ENCODE measurements around the gene NTSR2.

DNA sequence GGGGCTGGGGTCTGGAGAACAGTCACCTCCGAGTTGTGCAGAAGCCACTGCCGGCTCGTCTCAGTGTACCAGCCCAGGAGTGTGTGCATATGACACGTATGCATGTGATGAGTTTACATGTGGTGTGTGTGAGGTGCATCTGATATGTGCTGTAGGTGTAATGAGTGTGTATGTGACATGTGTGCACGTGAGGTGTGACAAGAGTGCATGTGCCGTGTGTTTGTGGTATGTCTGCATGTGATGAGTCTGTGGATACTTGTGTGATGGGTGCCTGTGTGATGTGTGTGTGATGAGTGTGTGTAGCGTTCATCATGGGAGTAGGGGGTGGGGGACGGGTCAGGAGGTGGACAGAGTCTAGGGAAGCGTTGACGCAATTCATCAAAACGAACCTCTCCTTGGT, 12.8 kb downstream of the NTSR2 start:
- TF ChIP-seq POLR2AphosphoS5 (IDR thresholded peaks at IDR 0.05; ENCODE audit: borderline replicate concordance, low read depth, low read length) (no peak), EZH2 (IDR thresholded peaks at IDR 0.05) (no peak), FOXP2 (optimal IDR thresholded peaks at IDR 0.05; ENCODE audit: control extremely low read depth, extremely low read length, insufficient read depth) (no peak)
